Uterus (tissue), 4 donors: ENCODE measurements around the gene NXT1. TPM values are rescaled to one million over a fixed set of nuclear protein-coding genes. Genes with fewer than 3 reads are reported as not detected.

Experiments
- DNase-seq, 2 donors: peaks; one replicate each; pipeline ENCODE4 v3.0.0-alpha.2; 2019 to 2020
- H3K27ac ChIP-seq, 2 donors: fragments of 200-600 bp; sonication (generic); 1 replicate in 1 of 2; 2 replicates in 1 of 2; pipeline ENCODE4 v1.5.1; 2016 to 2018
- H3K27me3 ChIP-seq, 2 donors: fragments of 200-600 bp; sonication (generic); one replicate each; pipeline ENCODE4 v1.5.1; 2018 to 2019; ENCODE audit warnings: control low read depth in 1 of 2
- H3K36me3 ChIP-seq, 2 donors: fragments of 200-600 bp; sonication (generic); one replicate each; pipeline ENCODE4 v1.5.1; 2019; ENCODE audit warnings: control low read depth in 1 of 2
- H3K4me1 ChIP-seq, 2 donors: fragments of 200-600 bp; sonication (generic); one replicate each; pipeline ENCODE4 v1.5.1; 2018 to 2019; ENCODE audit warnings: control low read depth in 1 of 2
- H3K4me3 ChIP-seq, 2 donors: fragments of 200-600 bp; sonication (generic); 1 replicate in 1 of 2; 2 replicates in 1 of 2; pipeline ENCODE4 v1.5.1; 2018 to 2019; ENCODE audit warnings: mild to moderate bottlenecking in 1 of 2
- H3K9me3 ChIP-seq, 2 donors: fragments of 200-600 bp; sonication (generic); one replicate each; pipeline ENCODE4 v1.5.1; 2019; ENCODE audit warnings: control low read depth in 1 of 2
- POLR2A ChIP-seq, 2 donors: fragments of 450-650 bp; IDR thresholded peaks; one replicate each; pipeline ENCODE4 v1.6.1; 2016; ENCODE audit warnings: antibody characterized with exemption in 2 of 2, mild to moderate bottlenecking in 1 of 2, moderate library complexity in 1 of 2
- intact Hi-C: fragments of 100-400 bp; cut with DNase I; formaldehyde crosslinking; loops from one replicate; pipeline ENCODE4 v1.15.1; 2023; ENCODE audit warnings: low total_unique reads
- total RNA-seq, 4 donors: library from RNA; depleted of rRNA in 3 of 4; stranded (reverse); fragments of >200 nt in 3 of 4; gene quantifications; one replicate each; pipeline versions ENCODE4 v1.1.0 to v1.2.4, GENCODE V29; 2014 to 2023
- TF ChIP-seq, protein P1 (sequence below), 4 experiments: fragments of 200-600 bp in 2 of 4; fragments of 450-650 bp in 2 of 4; sonication (generic) in 2 of 4; IDR thresholded peaks; one replicate each; pipeline ENCODE4 v1.5.1; 2016 to 2019; ENCODE audit warnings: antibody characterized with exemption in 4 of 4, mild to moderate bottlenecking in 2 of 4, moderate library complexity in 1 of 4
- donor health status: DM: yes; HTN: yes; CAD: no.

Gene NXT1
- total RNA-seq, 4 donors from 2014 or later = 28.9 to 37.0 (median 32.3) TPM

DNA sequence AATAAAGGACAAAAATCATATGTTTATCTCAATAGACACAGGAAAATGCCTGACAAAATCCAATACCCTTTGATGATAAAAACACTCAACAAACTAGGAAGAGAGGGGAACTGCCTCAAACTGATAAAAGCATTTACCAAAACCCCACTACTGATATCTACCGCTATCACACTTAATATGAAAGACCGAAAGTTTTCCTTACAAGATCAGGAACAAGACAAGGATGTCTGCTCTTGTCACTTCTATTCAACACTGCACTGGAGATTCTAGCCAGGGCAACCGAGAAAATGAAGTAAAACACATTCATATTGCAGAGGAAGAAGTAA lies 36.5 kb downstream of the NXT1 start:
- Histone ChIP-seq H3K27ac (no peak overlapping the region), H3K36me3 (no peaks in the 10 kb centered on the region), H3K9me3 (no peaks in the 10 kb centered on the region), H3K4me3 (no peak overlapping the region), H3K4me1 (no peaks in the 10 kb centered on the region), H3K27me3 (no peaks in the 10 kb centered on the region)
- no peak for DNase-seq
- TF ChIP-seq, protein P1, sequence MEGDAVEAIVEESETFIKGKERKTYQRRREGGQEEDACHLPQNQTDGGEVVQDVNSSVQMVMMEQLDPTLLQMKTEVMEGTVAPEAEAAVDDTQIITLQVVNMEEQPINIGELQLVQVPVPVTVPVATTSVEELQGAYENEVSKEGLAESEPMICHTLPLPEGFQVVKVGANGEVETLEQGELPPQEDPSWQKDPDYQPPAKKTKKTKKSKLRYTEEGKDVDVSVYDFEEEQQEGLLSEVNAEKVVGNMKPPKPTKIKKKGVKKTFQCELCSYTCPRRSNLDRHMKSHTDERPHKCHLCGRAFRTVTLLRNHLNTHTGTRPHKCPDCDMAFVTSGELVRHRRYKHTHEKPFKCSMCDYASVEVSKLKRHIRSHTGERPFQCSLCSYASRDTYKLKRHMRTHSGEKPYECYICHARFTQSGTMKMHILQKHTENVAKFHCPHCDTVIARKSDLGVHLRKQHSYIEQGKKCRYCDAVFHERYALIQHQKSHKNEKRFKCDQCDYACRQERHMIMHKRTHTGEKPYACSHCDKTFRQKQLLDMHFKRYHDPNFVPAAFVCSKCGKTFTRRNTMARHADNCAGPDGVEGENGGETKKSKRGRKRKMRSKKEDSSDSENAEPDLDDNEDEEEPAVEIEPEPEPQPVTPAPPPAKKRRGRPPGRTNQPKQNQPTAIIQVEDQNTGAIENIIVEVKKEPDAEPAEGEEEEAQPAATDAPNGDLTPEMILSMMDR (IDR thresholded peaks at IDR 0.05) = no peak
- TF ChIP-seq POLR2A (IDR thresholded peaks at IDR 0.05) = no peak
- intact Hi-C loops = no loop called here

DNA sequence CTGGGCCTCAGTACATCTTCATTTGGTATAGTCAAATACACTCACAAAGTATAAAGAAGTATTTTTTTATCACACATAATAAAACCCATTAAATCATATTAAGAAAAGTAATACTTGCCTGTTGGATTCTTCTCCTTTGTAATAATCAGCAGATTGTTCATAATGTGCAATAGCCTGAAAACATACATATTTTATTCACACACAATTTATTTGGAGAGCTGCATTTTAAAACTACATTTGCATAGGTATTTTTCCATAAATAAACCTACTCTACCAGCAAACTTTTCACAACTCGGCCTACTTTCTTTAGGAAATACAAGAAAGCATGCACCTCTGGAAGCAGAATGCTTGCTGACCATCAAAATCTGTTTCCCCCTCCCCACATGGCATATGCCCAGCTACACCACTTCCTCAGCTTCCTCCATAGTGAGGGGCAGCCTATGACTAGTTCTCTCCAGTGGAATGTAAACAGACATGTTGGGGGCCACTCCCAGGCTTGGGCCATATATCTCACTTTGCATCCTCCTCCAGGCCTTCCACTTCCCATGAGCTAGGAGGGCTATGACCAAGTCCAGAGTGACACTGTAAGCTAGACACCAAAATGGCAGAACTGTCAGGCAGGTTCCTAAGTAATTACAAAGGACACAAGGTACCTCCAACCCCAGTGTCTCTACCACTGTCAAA lies 39.6 kb downstream of the NXT1 start:
- DNase-seq = no peak
- intact Hi-C loops = no loop called here
- TF ChIP-seq, protein P1 (IDR thresholded peaks at IDR 0.05) = no peak
- no peak for TF ChIP-seq POLR2A (IDR thresholded peaks at IDR 0.05)
- Histone ChIP-seq H3K4me3 (no peak overlapping the region), H3K27ac (no peak overlapping the region), H3K4me1 (no peaks in the 10 kb centered on the region), H3K36me3 (no peaks in the 10 kb centered on the region), H3K27me3 (no peaks in the 10 kb centered on the region), H3K9me3 (no peaks in the 10 kb centered on the region)

GRCh38 chr20:23391707-23392310 lies 41.2 kb downstream of the NXT1 start:
- no peak for TF ChIP-seq POLR2A (IDR thresholded peaks at IDR 0.05)
- TF ChIP-seq, protein P1 (IDR thresholded peaks at IDR 0.05) = no peak
- H3K36me3 ChIP-seq = no peaks in the 10 kb centered on the region

GRCh38 chr20:23393996-23394775 lies 43.6 kb downstream of the NXT1 start:
- Histone ChIP-seq H3K4me3 (no peak overlapping the region), H3K4me1 (no peaks in the 10 kb centered on the region), H3K27ac (no peak overlapping the region), H3K36me3 (no peaks in the 10 kb centered on the region), H3K27me3 (no peaks in the 10 kb centered on the region), H3K9me3 (no peaks in the 10 kb centered on the region)
- no peak for DNase-seq
- no peak for TF ChIP-seq POLR2A (IDR thresholded peaks at IDR 0.05)
- TF ChIP-seq, protein P1 (IDR thresholded peaks at IDR 0.05) = no peak
- intact Hi-C loops = no loop called here

More at GRCh38 chr20:23391707-23392310, 41.2 kb downstream of the NXT1 start:
- intact Hi-C loops = no loop called here
- Histone ChIP-seq H3K4me3 (no peak overlapping the region), H3K9me3 (no peaks in the 10 kb centered on the region), H3K27me3 (no peaks in the 10 kb centered on the region), H3K4me1 (no peaks in the 10 kb centered on the region), H3K27ac (no peak overlapping the region)
- DNase-seq = no peak
